ENCODE data around the gene LRRC37B. TPM values are rescaled to one million over a fixed set of nuclear protein-coding genes. Genes with fewer than 3 reads are reported as not detected.
"Not testable (repeated sequence)": the region's sequence is repeated elsewhere in the genome, so short reads cannot be mapped to it uniquely, and the experiment has no call there.

Gene LRRC37B
- total and polyA plus RNA-seq, 4 donors, result 1.5 to 5.9 (median 4.5) TPM

- not testable (repeated sequence) for H3K9ac ChIP-seq (ENCODE audit: low read depth in 1 of 2, low read length in 2 of 2); H3K27me3 ChIP-seq (ENCODE audit: control insufficient read depth in 4 of 4, insufficient read depth in 4 of 4, low read length in 3 of 4); H3K36me3 ChIP-seq (ENCODE audit: control insufficient read depth in 4 of 4, insufficient read depth in 3 of 4, low read depth in 1 of 4, low read length in 3 of 4); DNase-seq (ENCODE audit: low spot score); H3K4me3 ChIP-seq (ENCODE audit: low read depth in 1 of 3, low read length in 3 of 3); H3K4me1 ChIP-seq (ENCODE audit: control insufficient read depth in 4 of 4, insufficient read depth in 4 of 4, low read length in 3 of 4); H3K9me3 ChIP-seq (ENCODE audit: control insufficient read depth in 4 of 4, low read length in 3 of 4); H3K27ac ChIP-seq (ENCODE audit: low read depth in 1 of 2, low read length in 2 of 2)
- 96% methylated on average over 10 of the region's 11 CpGs for WGBS
These were observed 35.1 kb downstream of the LRRC37B start for GRCh38 chr17:32042266-32042665.

- not testable (repeated sequence) for H3K4me1 ChIP-seq (ENCODE audit: control insufficient read depth in 4 of 4, insufficient read depth in 4 of 4, low read length in 3 of 4); DNase-seq (ENCODE audit: low spot score); H3K9me3 ChIP-seq (ENCODE audit: control insufficient read depth in 4 of 4, low read length in 3 of 4); H3K4me3 ChIP-seq (ENCODE audit: low read depth in 1 of 3, low read length in 3 of 3); H3K27ac ChIP-seq (ENCODE audit: low read depth in 1 of 2, low read length in 2 of 2); H3K9ac ChIP-seq (ENCODE audit: low read depth in 1 of 2, low read length in 2 of 2); H3K36me3 ChIP-seq (ENCODE audit: control insufficient read depth in 4 of 4, insufficient read depth in 3 of 4, low read depth in 1 of 4, low read length in 3 of 4); H3K27me3 ChIP-seq (ENCODE audit: control insufficient read depth in 4 of 4, insufficient read depth in 4 of 4, low read length in 3 of 4)
- WGBS, result 98% methylated on average over 3 of the region's 3 CpGs
These were observed 38.4 kb downstream of the LRRC37B start for GRCh38 chr17:32045611-32046010.

DNA sequence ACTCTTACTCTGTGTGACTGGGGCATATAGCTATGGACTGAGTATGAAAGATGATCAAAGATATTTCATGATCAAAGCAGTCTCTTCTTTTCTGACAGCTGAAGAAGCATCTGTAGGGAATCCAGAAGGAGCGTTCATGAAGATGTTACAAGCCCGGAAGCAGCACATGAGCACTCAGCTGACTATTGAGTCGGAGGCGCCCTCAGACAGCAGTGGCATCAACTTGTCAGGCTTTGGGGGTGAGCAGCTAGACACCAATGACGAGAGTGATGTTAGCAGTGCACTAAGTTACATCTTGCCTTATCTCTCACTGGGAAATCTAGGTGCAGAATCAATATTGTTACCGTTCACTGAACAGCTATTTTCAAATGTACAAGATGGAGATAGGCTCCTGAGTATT is 40.5 kb downstream of the LRRC37B start:
- not testable (repeated sequence) for DNase-seq (ENCODE audit: low spot score); H3K9ac ChIP-seq (ENCODE audit: low read depth in 1 of 2, low read length in 2 of 2); H3K4me3 ChIP-seq (ENCODE audit: low read depth in 1 of 3, low read length in 3 of 3); H3K27me3 ChIP-seq (ENCODE audit: control insufficient read depth in 4 of 4, insufficient read depth in 4 of 4, low read length in 3 of 4); H3K36me3 ChIP-seq (ENCODE audit: control insufficient read depth in 4 of 4, insufficient read depth in 3 of 4, low read depth in 1 of 4, low read length in 3 of 4); H3K4me1 ChIP-seq (ENCODE audit: control insufficient read depth in 4 of 4, insufficient read depth in 4 of 4, low read length in 3 of 4); H3K27ac ChIP-seq (ENCODE audit: low read depth in 1 of 2, low read length in 2 of 2); H3K9me3 ChIP-seq (ENCODE audit: control insufficient read depth in 4 of 4, low read length in 3 of 4)
- 96% methylated on average over 6 of the region's 6 CpGs for WGBS

DNA sequence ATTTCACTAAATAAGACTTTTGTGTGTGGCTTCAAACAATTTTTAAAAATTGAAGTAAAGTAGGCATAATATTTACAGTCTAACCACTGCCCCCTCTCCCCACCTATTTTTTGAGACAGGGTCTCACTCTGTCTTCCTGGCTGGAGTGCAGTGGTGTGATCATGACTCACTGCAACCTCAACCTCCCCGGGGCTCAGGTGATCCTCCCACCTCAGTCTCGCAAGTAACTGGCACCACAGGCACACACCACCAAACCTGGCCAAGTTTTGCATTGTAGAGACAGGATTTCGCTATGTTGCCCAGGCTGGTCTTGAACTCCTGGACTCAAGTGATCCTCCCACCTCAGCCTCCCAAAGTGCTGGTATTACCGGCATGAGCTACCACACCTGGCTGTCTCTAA is 47.8 kb downstream of the LRRC37B start:
- H3K27ac ChIP-seq (ENCODE audit: low read depth in 1 of 2, low read length in 2 of 2); H3K9me3 ChIP-seq (ENCODE audit: control insufficient read depth in 4 of 4, low read length in 3 of 4); H3K4me3 ChIP-seq (ENCODE audit: low read depth in 1 of 3, low read length in 3 of 3); H3K27me3 ChIP-seq (ENCODE audit: control insufficient read depth in 4 of 4, insufficient read depth in 4 of 4, low read length in 3 of 4); H3K36me3 ChIP-seq (ENCODE audit: control insufficient read depth in 4 of 4, insufficient read depth in 3 of 4, low read depth in 1 of 4, low read length in 3 of 4); H3K4me1 ChIP-seq (ENCODE audit: control insufficient read depth in 4 of 4, insufficient read depth in 4 of 4, low read length in 3 of 4); DNase-seq (ENCODE audit: low spot score); H3K9ac ChIP-seq (ENCODE audit: low read depth in 1 of 2, low read length in 2 of 2): not testable (repeated sequence)
- WGBS, result 93% methylated on average over 3 of the region's 4 CpGs

- not testable (repeated sequence) for H3K4me1 ChIP-seq (ENCODE audit: control insufficient read depth in 4 of 4, insufficient read depth in 4 of 4, low read length in 3 of 4); H3K36me3 ChIP-seq (ENCODE audit: control insufficient read depth in 4 of 4, insufficient read depth in 3 of 4, low read depth in 1 of 4, low read length in 3 of 4); H3K9ac ChIP-seq (ENCODE audit: low read depth in 1 of 2, low read length in 2 of 2); H3K27ac ChIP-seq (ENCODE audit: low read depth in 1 of 2, low read length in 2 of 2); H3K9me3 ChIP-seq (ENCODE audit: control insufficient read depth in 4 of 4, low read length in 3 of 4); DNase-seq (ENCODE audit: low spot score); H3K4me3 ChIP-seq (ENCODE audit: low read depth in 1 of 3, low read length in 3 of 3); H3K27me3 ChIP-seq (ENCODE audit: control insufficient read depth in 4 of 4, insufficient read depth in 4 of 4, low read length in 3 of 4)
- 98% methylated on average over 2 of the region's 3 CpGs for WGBS
These were observed 48.2 kb downstream of the LRRC37B start for GRCh38 chr17:32055425-32055824.

DNA sequence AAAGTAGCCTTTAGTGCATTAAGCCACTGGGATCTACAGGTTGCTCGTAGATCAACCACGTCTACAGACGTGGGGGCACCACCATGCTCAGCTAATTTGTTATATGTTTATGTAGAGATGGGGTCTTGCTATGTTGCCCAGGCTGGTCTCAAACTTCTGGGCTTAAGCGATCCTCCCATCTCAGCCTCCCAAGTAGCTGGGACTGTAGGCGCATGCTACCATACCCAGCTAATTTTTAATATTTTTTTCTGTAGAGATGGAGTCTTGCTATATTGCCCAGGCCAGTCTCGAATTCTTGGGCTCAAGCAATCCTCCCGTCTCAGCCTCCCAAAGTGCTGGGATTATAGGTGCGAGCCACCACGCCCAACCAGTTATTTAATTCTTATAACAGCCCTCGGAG is 49.3 kb downstream of the LRRC37B start:
- DNase-seq (ENCODE audit: low spot score); H3K9ac ChIP-seq (ENCODE audit: low read depth in 1 of 2, low read length in 2 of 2); H3K4me3 ChIP-seq (ENCODE audit: low read depth in 1 of 3, low read length in 3 of 3); H3K27ac ChIP-seq (ENCODE audit: low read depth in 1 of 2, low read length in 2 of 2); H3K9me3 ChIP-seq (ENCODE audit: control insufficient read depth in 4 of 4, low read length in 3 of 4); H3K36me3 ChIP-seq (ENCODE audit: control insufficient read depth in 4 of 4, insufficient read depth in 3 of 4, low read depth in 1 of 4, low read length in 3 of 4); H3K4me1 ChIP-seq (ENCODE audit: control insufficient read depth in 4 of 4, insufficient read depth in 4 of 4, low read length in 3 of 4); H3K27me3 ChIP-seq (ENCODE audit: control insufficient read depth in 4 of 4, insufficient read depth in 4 of 4, low read length in 3 of 4): not testable (repeated sequence)
- 96% methylated on average over 7 of the region's 10 CpGs for WGBS

- H3K4me1 ChIP-seq (ENCODE audit: control insufficient read depth in 4 of 4, insufficient read depth in 4 of 4, low read length in 3 of 4); H3K9me3 ChIP-seq (ENCODE audit: control insufficient read depth in 4 of 4, low read length in 3 of 4); H3K36me3 ChIP-seq (ENCODE audit: control insufficient read depth in 4 of 4, insufficient read depth in 3 of 4, low read depth in 1 of 4, low read length in 3 of 4); H3K4me3 ChIP-seq (ENCODE audit: low read depth in 1 of 3, low read length in 3 of 3); DNase-seq (ENCODE audit: low spot score); H3K27me3 ChIP-seq (ENCODE audit: control insufficient read depth in 4 of 4, insufficient read depth in 4 of 4, low read length in 3 of 4); H3K27ac ChIP-seq (ENCODE audit: low read depth in 1 of 2, low read length in 2 of 2); H3K9ac ChIP-seq (ENCODE audit: low read depth in 1 of 2, low read length in 2 of 2): not testable (repeated sequence)
- WGBS, result 80% methylated on average over 12 of the region's 12 CpGs
These were observed 50.4 kb downstream of the LRRC37B start for GRCh38 chr17:32057460-32058105.

GRCh38 chr17:32060695-32061094 is 53.5 kb downstream of the LRRC37B start:
- WGBS, result 66% methylated on average over 4 of the region's 9 CpGs
- H3K4me1 ChIP-seq (ENCODE audit: control insufficient read depth in 4 of 4, insufficient read depth in 4 of 4, low read length in 3 of 4), result not testable (repeated sequence)

GRCh38 chr17:32061840-32062239 is 54.7 kb downstream of the LRRC37B start:
- H3K9me3 ChIP-seq (ENCODE audit: control insufficient read depth in 4 of 4, low read length in 3 of 4); H3K4me1 ChIP-seq (ENCODE audit: control insufficient read depth in 4 of 4, insufficient read depth in 4 of 4, low read length in 3 of 4); H3K9ac ChIP-seq (ENCODE audit: low read depth in 1 of 2, low read length in 2 of 2); DNase-seq (ENCODE audit: low spot score); H3K27me3 ChIP-seq (ENCODE audit: control insufficient read depth in 4 of 4, insufficient read depth in 4 of 4, low read length in 3 of 4); H3K36me3 ChIP-seq (ENCODE audit: control insufficient read depth in 4 of 4, insufficient read depth in 3 of 4, low read depth in 1 of 4, low read length in 3 of 4); H3K4me3 ChIP-seq (ENCODE audit: low read depth in 1 of 3, low read length in 3 of 3); H3K27ac ChIP-seq (ENCODE audit: low read depth in 1 of 2, low read length in 2 of 2): not testable (repeated sequence)
- WGBS, result 70% methylated on average over 8 of the region's 8 CpGs

More at GRCh38 chr17:32060695-32061094, 53.5 kb downstream of the LRRC37B start:
- H3K9me3 ChIP-seq (ENCODE audit: control insufficient read depth in 4 of 4, low read length in 3 of 4); H3K4me3 ChIP-seq (ENCODE audit: low read depth in 1 of 3, low read length in 3 of 3); DNase-seq (ENCODE audit: low spot score); H3K27me3 ChIP-seq (ENCODE audit: control insufficient read depth in 4 of 4, insufficient read depth in 4 of 4, low read length in 3 of 4); H3K27ac ChIP-seq (ENCODE audit: low read depth in 1 of 2, low read length in 2 of 2); H3K36me3 ChIP-seq (ENCODE audit: control insufficient read depth in 4 of 4, insufficient read depth in 3 of 4, low read depth in 1 of 4, low read length in 3 of 4); H3K9ac ChIP-seq (ENCODE audit: low read depth in 1 of 2, low read length in 2 of 2): not testable (repeated sequence)
